ENCODE measurements around the gene ATP5F1C.
A peak's percentile ranks its signal among the peaks of the same experiment; 100 is the strongest.
"Not testable (repeated sequence)": the region's sequence is repeated elsewhere in the genome, so short reads cannot be mapped to it uniquely, and the experiment has no call there.

Gene ATP5F1C

DNA sequence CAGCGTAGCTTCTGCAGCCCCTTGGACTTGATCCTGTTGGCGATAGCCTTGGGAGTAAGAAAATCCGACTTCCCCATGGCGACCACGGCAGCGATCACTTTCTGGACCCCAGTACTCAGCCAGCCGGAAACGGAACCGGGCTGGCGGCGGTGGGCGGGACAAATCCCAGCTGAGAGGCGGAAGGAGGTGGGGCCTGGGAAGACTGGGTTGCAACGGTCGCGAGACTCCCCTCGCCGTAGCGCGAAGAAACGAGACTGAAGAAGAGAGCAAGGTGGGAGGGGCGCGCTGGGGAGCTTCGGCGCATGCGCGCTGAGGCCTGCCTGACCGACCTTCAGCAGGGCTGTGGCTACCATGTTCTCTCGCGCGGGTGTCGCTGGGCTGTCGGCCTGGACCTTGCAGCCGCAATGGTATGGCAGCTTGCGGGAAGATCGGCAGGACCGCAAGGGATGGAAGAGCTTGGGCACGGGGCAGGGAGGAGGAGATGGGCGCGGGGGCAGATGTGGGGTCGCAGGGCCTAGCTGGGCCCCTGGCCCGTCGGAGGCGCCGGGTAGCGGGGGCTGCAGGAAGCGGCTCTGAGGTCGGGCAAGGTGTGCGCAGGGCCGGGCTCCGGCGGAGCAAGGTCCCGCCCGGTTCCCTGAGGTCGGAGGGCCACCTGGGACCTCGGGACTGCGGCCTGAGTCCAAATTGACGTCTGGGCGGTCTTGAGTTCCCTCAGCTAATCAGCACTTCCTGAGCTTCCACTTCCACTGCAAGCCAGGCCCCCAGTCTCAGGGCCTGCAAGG is at the start of gene ATP5F1C, which contains the start of gene KIN:
Gene ATP5F1C (plus strand): TSS at position 321 of the 782 bp plus-strand sequence. CDS start 31 bp downstream, at position 352.
Gene KIN (minus strand): TSS at position 137 of the 782 bp plus-strand sequence. CDS start 60 bp downstream, at position 77.
- peak within 1 kb of the TSS; percentile 83 for H3K4me3 ChIP-seq (ENCODE audit: low read depth, low read length)
- TF ChIP-seq, protein P1, sequence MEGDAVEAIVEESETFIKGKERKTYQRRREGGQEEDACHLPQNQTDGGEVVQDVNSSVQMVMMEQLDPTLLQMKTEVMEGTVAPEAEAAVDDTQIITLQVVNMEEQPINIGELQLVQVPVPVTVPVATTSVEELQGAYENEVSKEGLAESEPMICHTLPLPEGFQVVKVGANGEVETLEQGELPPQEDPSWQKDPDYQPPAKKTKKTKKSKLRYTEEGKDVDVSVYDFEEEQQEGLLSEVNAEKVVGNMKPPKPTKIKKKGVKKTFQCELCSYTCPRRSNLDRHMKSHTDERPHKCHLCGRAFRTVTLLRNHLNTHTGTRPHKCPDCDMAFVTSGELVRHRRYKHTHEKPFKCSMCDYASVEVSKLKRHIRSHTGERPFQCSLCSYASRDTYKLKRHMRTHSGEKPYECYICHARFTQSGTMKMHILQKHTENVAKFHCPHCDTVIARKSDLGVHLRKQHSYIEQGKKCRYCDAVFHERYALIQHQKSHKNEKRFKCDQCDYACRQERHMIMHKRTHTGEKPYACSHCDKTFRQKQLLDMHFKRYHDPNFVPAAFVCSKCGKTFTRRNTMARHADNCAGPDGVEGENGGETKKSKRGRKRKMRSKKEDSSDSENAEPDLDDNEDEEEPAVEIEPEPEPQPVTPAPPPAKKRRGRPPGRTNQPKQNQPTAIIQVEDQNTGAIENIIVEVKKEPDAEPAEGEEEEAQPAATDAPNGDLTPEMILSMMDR (IDR thresholded peaks at IDR 0.05; ENCODE audit: control insufficient read depth, extremely low read depth, insufficient read depth) = no peak
- peak; percentile 84 for DNase-seq (ENCODE audit: low read depth)

GRCh38 chr10:7738536-7739407 is 49.2 kb upstream of the ATP5F1C start:
- TF ChIP-seq, protein P1 (IDR thresholded peaks at IDR 0.05; ENCODE audit: control insufficient read depth, extremely low read depth, insufficient read depth) = no peak
- H3K4me3 ChIP-seq (ENCODE audit: low read depth, low read length) = no peak overlapping the region
- DNase-seq (ENCODE audit: low read depth) = no peak

DNA sequence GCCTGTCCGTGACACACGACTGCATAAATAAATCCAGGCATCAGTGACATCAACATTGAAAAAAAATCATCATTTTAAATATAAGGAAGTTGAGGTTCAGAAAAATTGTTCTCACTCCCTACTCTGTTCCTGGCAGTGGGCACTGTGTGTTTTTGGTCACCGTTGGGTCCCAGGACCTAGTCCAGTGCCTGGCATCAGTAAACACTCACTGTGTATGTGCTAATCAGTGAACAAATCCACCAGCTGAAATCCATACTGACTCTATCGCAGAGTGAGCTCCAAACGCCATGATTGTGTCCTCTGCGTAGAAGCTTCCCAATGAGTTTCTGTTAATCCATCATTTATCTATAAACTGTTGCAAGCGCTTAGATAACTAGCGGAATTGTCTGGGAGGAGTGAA is 43.7 kb upstream of the ATP5F1C start:
- H3K4me3 ChIP-seq (ENCODE audit: low read depth, low read length) = no peak overlapping the region

GRCh38 chr10:7748637-7749036 is 39.3 kb upstream of the ATP5F1C start:
- DNase-seq (ENCODE audit: low read depth); H3K4me3 ChIP-seq (ENCODE audit: low read depth, low read length): not testable (repeated sequence)

More for the DNA sequence above, 43.7 kb upstream of the ATP5F1C start:
- TF ChIP-seq, protein P1 (IDR thresholded peaks at IDR 0.05; ENCODE audit: control insufficient read depth, extremely low read depth, insufficient read depth) = no peak
- no peak for DNase-seq (ENCODE audit: low read depth)

- no peak for DNase-seq (ENCODE audit: low read depth)
- TF ChIP-seq, protein P1 (IDR thresholded peaks at IDR 0.05; ENCODE audit: control insufficient read depth, extremely low read depth, insufficient read depth) = no peak
- H3K4me3 ChIP-seq (ENCODE audit: low read depth, low read length) = no peak overlapping the region
Measured at GRCh38 chr10:7750222-7750621, 37.8 kb upstream of the ATP5F1C start.

GRCh38 chr10:7752251-7752650 is 35.7 kb upstream of the ATP5F1C start:
- TF ChIP-seq, protein P1 (IDR thresholded peaks at IDR 0.05; ENCODE audit: control insufficient read depth, extremely low read depth, insufficient read depth) = no peak
- no peak overlapping the region for H3K4me3 ChIP-seq (ENCODE audit: low read depth, low read length)

GRCh38 chr10:7755103-7755502 is 32.9 kb upstream of the ATP5F1C start:
- no peak overlapping the region for H3K4me3 ChIP-seq (ENCODE audit: low read depth, low read length)
- TF ChIP-seq, protein P1 (IDR thresholded peaks at IDR 0.05; ENCODE audit: control insufficient read depth, extremely low read depth, insufficient read depth) = no peak
- no peak for DNase-seq (ENCODE audit: low read depth)

More at GRCh38 chr10:7752251-7752650, 35.7 kb upstream of the ATP5F1C start:
- no peak for DNase-seq (ENCODE audit: low read depth)
